Neural cell (in vitro differentiated cells): ENCODE data around the gene EIF3B.

Source experiments
- CTCF ChIP-seq: fragments of 450-650 bp; IDR thresholded peaks from 2 replicates; pipeline ENCODE4 v1.5.1; 2014; ENCODE audit warnings: antibody characterized with exemption, mild to moderate bottlenecking, moderate library complexity; ENCODE audit not compliant: poor library complexity, severe bottlenecking
- EP300 ChIP-seq: fragments of 450-650 bp; conservative IDR thresholded peaks from 2 replicates; pipeline ENCODE4 v1.6.1; 2014; ENCODE audit warnings: antibody characterized with exemption, mild to moderate bottlenecking, moderate library complexity; ENCODE audit not compliant: poor library complexity, severe bottlenecking
- EZH2 ChIP-seq: fragments of 200-600, 300-800 bp; shearing (Covaris generic), sonication (generic); IDR thresholded peaks from 2 replicates; pipeline ENCODE4 v1.6.1; 2014; ENCODE audit warnings: antibody characterized with exemption, low read length, borderline replicate concordance, mild to moderate bottlenecking; ENCODE audit not compliant: insufficient read depth, poor library complexity, severe bottlenecking
- MXI1 ChIP-seq: fragments of 450-650 bp; conservative IDR thresholded peaks from 2 replicates; pipeline ENCODE4 v1.6.1; 2014; ENCODE audit warnings: antibody characterized with exemption, mild to moderate bottlenecking; ENCODE audit not compliant: poor library complexity, severe bottlenecking
- POLR2AphosphoS5 ChIP-seq: IDR thresholded peaks from 2 replicates; pipeline ENCODE4 v1.6.1; 2012
- RAD21 ChIP-seq: fragments of 450-650 bp; conservative IDR thresholded peaks from 2 replicates; pipeline ENCODE4 v1.6.1; 2014; ENCODE audit warnings: antibody characterized with exemption, mild to moderate bottlenecking, moderate library complexity
- REST ChIP-seq: IDR thresholded peaks from 2 replicates; pipeline ENCODE4 v1.6.1; 2012; ENCODE audit warnings: borderline replicate concordance
- SMC3 ChIP-seq: fragments of 450-650 bp; conservative IDR thresholded peaks from 2 replicates; pipeline ENCODE4 v1.6.1; 2014; ENCODE audit warnings: antibody characterized with exemption, mild to moderate bottlenecking, moderate library complexity; ENCODE audit not compliant: poor library complexity

- TF ChIP-seq RAD21 (no peak), CTCF (no peak), SMC3 (no peak), REST (no peak), EP300 (no peak), MXI1 (no peak), POLR2AphosphoS5 (no peak), EZH2 (no peak)
Measured at GRCh38 chr7:2425749-2426148, 71.1 kb downstream of the EIF3B start.
